Measurements from ENCODE around the gene DEXI. TPM values are rescaled to one million over a fixed set of nuclear protein-coding genes. Genes with fewer than 3 reads are reported as not detected.
A peak's percentile ranks its signal among the peaks of the same experiment; 100 is the strongest.

The DEXI gene
- total and polyA plus RNA-seq, 9 of the 15 experiments (the other 6 are each of a cell fraction or from before 2014, with no cell fraction given): 2.9 to 40.1 (median 22.0) TPM

DNA sequence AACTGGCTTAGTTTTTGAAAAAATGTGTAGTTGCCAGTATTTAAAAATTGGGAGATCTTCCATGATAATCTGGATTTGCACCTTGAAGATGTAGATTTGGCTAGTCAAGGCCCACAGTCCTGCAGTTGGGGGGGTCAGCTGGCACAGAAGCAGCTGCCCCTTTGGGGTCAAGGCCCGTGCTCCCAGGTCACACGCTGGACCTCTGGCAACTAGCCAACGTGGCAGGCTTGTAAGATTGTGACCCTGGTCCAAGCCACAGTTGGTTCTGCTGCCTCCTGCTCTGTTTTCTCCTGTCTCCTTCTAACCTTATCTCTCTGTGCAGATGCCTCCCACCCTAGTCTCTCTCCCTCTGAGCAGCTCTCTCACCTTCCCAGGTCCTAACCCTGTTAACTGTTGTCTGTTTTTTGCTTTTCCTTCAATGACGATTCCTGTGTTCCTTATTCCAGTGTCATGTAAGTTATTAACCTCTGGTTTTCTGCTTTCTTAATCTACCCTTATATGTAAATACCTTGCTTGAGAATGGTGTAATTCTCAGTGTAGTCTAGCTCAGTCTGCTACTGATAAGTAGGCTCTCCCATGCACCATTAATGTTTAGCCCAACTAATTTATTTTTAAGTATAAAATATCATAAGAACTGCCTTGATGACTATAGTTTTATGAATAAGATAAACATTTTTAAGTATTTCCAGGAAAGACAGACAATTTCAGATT is 30.0 kb upstream of the DEXI start (continued):
- TF ChIP-seq, protein P1, sequence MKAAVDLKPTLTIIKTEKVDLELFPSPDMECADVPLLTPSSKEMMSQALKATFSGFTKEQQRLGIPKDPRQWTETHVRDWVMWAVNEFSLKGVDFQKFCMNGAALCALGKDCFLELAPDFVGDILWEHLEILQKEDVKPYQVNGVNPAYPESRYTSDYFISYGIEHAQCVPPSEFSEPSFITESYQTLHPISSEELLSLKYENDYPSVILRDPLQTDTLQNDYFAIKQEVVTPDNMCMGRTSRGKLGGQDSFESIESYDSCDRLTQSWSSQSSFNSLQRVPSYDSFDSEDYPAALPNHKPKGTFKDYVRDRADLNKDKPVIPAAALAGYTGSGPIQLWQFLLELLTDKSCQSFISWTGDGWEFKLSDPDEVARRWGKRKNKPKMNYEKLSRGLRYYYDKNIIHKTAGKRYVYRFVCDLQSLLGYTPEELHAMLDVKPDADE (conservative IDR thresholded peaks at IDR 0.05; ENCODE audit: control insufficient read depth, low read depth, low read length): peak; percentile 73; the same call in 1 of the 2 replicates
- TF ChIP-seq MTA1 (IDR thresholded peaks at IDR 0.05; ENCODE audit: borderline replicate concordance): peak; percentile 88
- TF ChIP-seq NR4A1 (CRISPR knock-in tag; IDR thresholded peaks at IDR 0.05): 0 out of 2 replicates have a peak, but pooled peaks have one; percentile 60
- TF ChIP-seq NR4A1 (tag; IDR thresholded peaks at IDR 0.05): peak; percentile 69
- peak; percentile 98 for TF ChIP-seq CCNT2 (IDR thresholded peaks at IDR 0.05; ENCODE audit: borderline replicate concordance, extremely low read depth, insufficient read length, low read depth, low read length)
- TF ChIP-seq HEY1 (CRISPR knock-in tag; IDR thresholded peaks at IDR 0.05; ENCODE audit: borderline replicate concordance): peak; percentile 32; the same call in 1 of the 2 replicates
- TF ChIP-seq NFRKB (IDR thresholded peaks at IDR 0.05; ENCODE audit: low read depth): peak; percentile 29; the same call in 1 of the 2 replicates
- peak; percentile 94 to 96 for TF ChIP-seq ARNT (IDR thresholded peaks at IDR 0.05)
- TF ChIP-seq SPI1 (IDR thresholded peaks at IDR 0.05; ENCODE audit: borderline replicate concordance, low read depth, low read length): peak; percentile 44; the same call in 1 of the 2 replicates
- peak; percentile 95 for TF ChIP-seq SMAD1 (IDR thresholded peaks at IDR 0.05; ENCODE audit: low read depth, low read length, partially characterized antibody)
- TF ChIP-seq CREM (IDR thresholded peaks at IDR 0.05; ENCODE audit: low read depth): peak; percentile 74
- TF ChIP-seq ZNF24 (IDR thresholded peaks at IDR 0.05): 0 out of 2 replicates have a peak, but pooled peaks have one; percentile 25
- TF ChIP-seq, protein P2, sequence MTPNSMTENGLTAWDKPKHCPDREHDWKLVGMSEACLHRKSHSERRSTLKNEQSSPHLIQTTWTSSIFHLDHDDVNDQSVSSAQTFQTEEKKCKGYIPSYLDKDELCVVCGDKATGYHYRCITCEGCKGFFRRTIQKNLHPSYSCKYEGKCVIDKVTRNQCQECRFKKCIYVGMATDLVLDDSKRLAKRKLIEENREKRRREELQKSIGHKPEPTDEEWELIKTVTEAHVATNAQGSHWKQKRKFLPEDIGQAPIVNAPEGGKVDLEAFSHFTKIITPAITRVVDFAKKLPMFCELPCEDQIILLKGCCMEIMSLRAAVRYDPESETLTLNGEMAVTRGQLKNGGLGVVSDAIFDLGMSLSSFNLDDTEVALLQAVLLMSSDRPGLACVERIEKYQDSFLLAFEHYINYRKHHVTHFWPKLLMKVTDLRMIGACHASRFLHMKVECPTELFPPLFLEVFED (CRISPR knock-in tag; conservative IDR thresholded peaks at IDR 0.05): peak; percentile 90
- TF ChIP-seq, protein P3, sequence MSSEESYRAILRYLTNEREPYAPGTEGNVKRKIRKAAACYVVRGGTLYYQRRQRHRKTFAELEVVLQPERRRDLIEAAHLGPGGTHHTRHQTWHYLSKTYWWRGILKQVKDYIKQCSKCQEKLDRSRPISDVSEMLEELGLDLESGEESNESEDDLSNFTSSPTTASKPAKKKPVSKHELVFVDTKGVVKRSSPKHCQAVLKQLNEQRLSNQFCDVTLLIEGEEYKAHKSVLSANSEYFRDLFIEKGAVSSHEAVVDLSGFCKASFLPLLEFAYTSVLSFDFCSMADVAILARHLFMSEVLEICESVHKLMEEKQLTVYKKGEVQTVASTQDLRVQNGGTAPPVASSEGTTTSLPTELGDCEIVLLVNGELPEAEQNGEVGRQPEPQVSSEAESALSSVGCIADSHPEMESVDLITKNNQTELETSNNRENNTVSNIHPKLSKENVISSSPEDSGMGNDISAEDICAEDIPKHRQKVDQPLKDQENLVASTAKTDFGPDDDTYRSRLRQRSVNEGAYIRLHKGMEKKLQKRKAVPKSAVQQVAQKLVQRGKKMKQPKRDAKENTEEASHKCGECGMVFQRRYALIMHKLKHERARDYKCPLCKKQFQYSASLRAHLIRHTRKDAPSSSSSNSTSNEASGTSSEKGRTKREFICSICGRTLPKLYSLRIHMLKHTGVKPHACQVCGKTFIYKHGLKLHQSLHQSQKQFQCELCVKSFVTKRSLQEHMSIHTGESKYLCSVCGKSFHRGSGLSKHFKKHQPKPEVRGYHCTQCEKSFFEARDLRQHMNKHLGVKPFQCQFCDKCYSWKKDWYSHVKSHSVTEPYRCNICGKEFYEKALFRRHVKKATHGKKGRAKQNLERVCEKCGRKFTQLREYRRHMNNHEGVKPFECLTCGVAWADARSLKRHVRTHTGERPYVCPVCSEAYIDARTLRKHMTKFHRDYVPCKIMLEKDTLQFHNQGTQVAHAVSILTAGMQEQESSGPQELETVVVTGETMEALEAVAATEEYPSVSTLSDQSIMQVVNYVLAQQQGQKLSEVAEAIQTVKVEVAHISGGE (CRISPR knock-in tag; IDR thresholded peaks at IDR 0.05): no peak; a peak in 1 of 6 replicates
- TF ChIP-seq, protein P4, sequence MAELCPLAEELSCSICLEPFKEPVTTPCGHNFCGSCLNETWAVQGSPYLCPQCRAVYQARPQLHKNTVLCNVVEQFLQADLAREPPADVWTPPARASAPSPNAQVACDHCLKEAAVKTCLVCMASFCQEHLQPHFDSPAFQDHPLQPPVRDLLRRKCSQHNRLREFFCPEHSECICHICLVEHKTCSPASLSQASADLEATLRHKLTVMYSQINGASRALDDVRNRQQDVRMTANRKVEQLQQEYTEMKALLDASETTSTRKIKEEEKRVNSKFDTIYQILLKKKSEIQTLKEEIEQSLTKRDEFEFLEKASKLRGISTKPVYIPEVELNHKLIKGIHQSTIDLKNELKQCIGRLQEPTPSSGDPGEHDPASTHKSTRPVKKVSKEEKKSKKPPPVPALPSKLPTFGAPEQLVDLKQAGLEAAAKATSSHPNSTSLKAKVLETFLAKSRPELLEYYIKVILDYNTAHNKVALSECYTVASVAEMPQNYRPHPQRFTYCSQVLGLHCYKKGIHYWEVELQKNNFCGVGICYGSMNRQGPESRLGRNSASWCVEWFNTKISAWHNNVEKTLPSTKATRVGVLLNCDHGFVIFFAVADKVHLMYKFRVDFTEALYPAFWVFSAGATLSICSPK (IDR thresholded peaks at IDR 0.05; ENCODE audit: borderline replicate concordance): 0 out of 2 replicates have a peak, but pooled peaks have one; percentile 25
- TF ChIP-seq SAP30 (IDR thresholded peaks at IDR 0.05; ENCODE audit: borderline replicate concordance, insufficient read depth, low read depth, low read length, poor library complexity, severe bottlenecking): no peak
- TF ChIP-seq, protein P5, sequence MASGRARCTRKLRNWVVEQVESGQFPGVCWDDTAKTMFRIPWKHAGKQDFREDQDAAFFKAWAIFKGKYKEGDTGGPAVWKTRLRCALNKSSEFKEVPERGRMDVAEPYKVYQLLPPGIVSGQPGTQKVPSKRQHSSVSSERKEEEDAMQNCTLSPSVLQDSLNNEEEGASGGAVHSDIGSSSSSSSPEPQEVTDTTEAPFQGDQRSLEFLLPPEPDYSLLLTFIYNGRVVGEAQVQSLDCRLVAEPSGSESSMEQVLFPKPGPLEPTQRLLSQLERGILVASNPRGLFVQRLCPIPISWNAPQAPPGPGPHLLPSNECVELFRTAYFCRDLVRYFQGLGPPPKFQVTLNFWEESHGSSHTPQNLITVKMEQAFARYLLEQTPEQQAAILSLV (tag; IDR thresholded peaks at IDR 0.05): no peak

All from K562 (cell line).